ENCODE results near the gene SLC19A2.

DNA sequence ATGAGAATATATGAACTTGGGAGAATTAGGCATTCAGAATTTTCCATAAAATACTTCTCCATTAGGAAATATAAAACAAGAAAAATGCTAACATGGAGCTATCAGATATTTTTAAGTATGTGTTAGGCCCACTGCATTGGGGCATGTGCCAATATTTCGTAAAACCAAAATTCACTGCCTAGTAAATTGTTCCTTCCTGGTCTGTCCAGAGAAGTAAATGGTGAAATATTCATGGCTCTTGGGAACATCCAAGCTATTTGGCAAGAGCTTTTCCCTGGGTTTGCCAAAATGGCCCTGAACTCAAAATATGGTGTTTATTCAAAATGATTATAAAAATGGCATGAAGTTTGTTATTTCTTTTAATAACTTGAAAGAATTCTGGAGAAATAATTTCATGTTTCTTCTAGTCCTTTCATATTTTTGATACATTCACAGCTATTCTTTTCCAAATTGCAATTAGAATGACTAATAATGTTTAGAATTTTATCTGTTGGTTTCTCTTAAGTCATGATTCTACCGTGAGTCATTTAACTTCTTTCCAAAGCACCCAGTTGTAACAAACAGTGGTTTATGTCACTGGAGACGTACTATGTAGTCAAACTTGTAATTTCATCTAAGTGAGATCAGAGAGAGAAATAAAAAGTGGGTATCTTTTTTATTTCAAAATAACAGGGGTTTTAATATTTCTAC, 25.7 kb upstream of the SLC19A2 start:
- TF ChIP-seq, protein P1, sequence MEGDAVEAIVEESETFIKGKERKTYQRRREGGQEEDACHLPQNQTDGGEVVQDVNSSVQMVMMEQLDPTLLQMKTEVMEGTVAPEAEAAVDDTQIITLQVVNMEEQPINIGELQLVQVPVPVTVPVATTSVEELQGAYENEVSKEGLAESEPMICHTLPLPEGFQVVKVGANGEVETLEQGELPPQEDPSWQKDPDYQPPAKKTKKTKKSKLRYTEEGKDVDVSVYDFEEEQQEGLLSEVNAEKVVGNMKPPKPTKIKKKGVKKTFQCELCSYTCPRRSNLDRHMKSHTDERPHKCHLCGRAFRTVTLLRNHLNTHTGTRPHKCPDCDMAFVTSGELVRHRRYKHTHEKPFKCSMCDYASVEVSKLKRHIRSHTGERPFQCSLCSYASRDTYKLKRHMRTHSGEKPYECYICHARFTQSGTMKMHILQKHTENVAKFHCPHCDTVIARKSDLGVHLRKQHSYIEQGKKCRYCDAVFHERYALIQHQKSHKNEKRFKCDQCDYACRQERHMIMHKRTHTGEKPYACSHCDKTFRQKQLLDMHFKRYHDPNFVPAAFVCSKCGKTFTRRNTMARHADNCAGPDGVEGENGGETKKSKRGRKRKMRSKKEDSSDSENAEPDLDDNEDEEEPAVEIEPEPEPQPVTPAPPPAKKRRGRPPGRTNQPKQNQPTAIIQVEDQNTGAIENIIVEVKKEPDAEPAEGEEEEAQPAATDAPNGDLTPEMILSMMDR (conservative IDR thresholded peaks at IDR 0.05; ENCODE audit: low read depth, low read length) = no peak
- TF ChIP-seq EZH2 (IDR thresholded peaks at IDR 0.05; ENCODE audit: borderline replicate concordance, low read depth, low read length, poor library complexity, severe bottlenecking) = no peak

All from A673 (cell line).